UCSD-AML1 (cell line): ENCODE data around the gene TRIM27.
"Not testable (repeated sequence)": the region's sequence is repeated elsewhere in the genome, so short reads cannot be mapped to it uniquely, and the experiment has no call there.

Source experiments
- DNase-seq: peaks from one replicate; lab custom pipeline; 2025; ENCODE audit not compliant: unreplicated experiment; lab: John Stamatoyannopoulos, UW

The TRIM27 gene

GRCh38 chr6:28923318-28924102, at the start of gene TRIM27:
Gene TRIM27, minus strand, starts transcription at chr6:28923985. Its CDS starts 353 bp downstream, at chr6:28923632.
- DNase-seq: peak; percentile 91

GRCh38 chr6:28970056-28970455, 46.3 kb upstream of the TRIM27 start:
- not testable (repeated sequence) for DNase-seq

GRCh38 chr6:28969129-28969528, 45.3 kb upstream of the TRIM27 start:
- DNase-seq: no peak

- no peak for DNase-seq
These were observed 44.7 kb upstream of the TRIM27 start for GRCh38 chr6:28968476-28968875.

- no peak for DNase-seq
These were observed 41.9 kb upstream of the TRIM27 start for GRCh38 chr6:28965706-28966105.

GRCh38 chr6:28960846-28961500, 37.2 kb upstream of the TRIM27 start:
- DNase-seq: no peak

- not testable (repeated sequence) for DNase-seq
These were observed 34.9 kb upstream of the TRIM27 start for GRCh38 chr6:28958561-28959243.

GRCh38 chr6:28957795-28958314, 34.1 kb upstream of the TRIM27 start:
- DNase-seq: not testable (repeated sequence)

GRCh38 chr6:28956331-28956730, 32.5 kb upstream of the TRIM27 start:
- no peak for DNase-seq

- DNase-seq: no peak
These were observed 29.9 kb upstream of the TRIM27 start for GRCh38 chr6:28953585-28954258.

- peak; percentile 14 for DNase-seq
These were observed 29.3 kb upstream of the TRIM27 start for GRCh38 chr6:28953039-28953584.

- not testable (repeated sequence) for DNase-seq
These were observed 25.9 kb upstream of the TRIM27 start for GRCh38 chr6:28949656-28950195.

GRCh38 chr6:28948782-28949486, 25.1 kb upstream of the TRIM27 start:
- DNase-seq: no peak

- no peak for DNase-seq
These were observed 24.1 kb upstream of the TRIM27 start for GRCh38 chr6:28947831-28948270.

GRCh38 chr6:28947067-28947765, 23.4 kb upstream of the TRIM27 start:
- DNase-seq: no peak

- DNase-seq: no peak
These were observed 21.6 kb upstream of the TRIM27 start for GRCh38 chr6:28945349-28945748.

- DNase-seq: peak; percentile 74
These were observed 20.7 kb upstream of the TRIM27 start for GRCh38 chr6:28944412-28944865.

GRCh38 chr6:28943557-28944411, 20.0 kb upstream of the TRIM27 start:
- peak; percentile 89 for DNase-seq
